HG02973 (cell line): ENCODE measurements around the gene NECAB2.

Experiments used
- ATAC-seq: cut with Tn5 transposase; IDR thresholded peaks from one replicate; pipeline ENCODE4 v1.9.1; 2021; ENCODE audit warnings: moderate library complexity; ENCODE audit not compliant: unreplicated experiment

NECAB2 gene

GRCh38 chr16:83981799-83982198, 13.8 kb downstream of the NECAB2 start:
- ATAC-seq = no peak

- ATAC-seq = no peak
Observed at GRCh38 chr16:83983491-83983890, 15.4 kb downstream of the NECAB2 start.

GRCh38 chr16:83989300-83989699, 21.3 kb downstream of the NECAB2 start:
- ATAC-seq = no peak

- ATAC-seq = no peak
Observed at GRCh38 chr16:83990492-83990891, 22.4 kb downstream of the NECAB2 start.

- ATAC-seq = no peak
Observed at GRCh38 chr16:83992624-83993023, 24.6 kb downstream of the NECAB2 start.

GRCh38 chr16:83994087-83994486, 26.0 kb downstream of the NECAB2 start:
- no peak for ATAC-seq

GRCh38 chr16:83994703-83995102, 26.7 kb downstream of the NECAB2 start:
- ATAC-seq = no peak

- no peak for ATAC-seq
Observed at GRCh38 chr16:83995754-83996153, 27.7 kb downstream of the NECAB2 start.

- no peak for ATAC-seq
Observed at GRCh38 chr16:83996481-83997252, 28.6 kb downstream of the NECAB2 start.

- ATAC-seq = no peak
Observed at GRCh38 chr16:83998091-83998490, 30.0 kb downstream of the NECAB2 start.

GRCh38 chr16:84000989-84001642, 33.1 kb downstream of the NECAB2 start:
- no peak for ATAC-seq

- ATAC-seq = no peak
Observed at GRCh38 chr16:84001726-84002125, 33.7 kb downstream of the NECAB2 start.

GRCh38 chr16:84003038-84003437, 35.0 kb downstream of the NECAB2 start:
- ATAC-seq = no peak

GRCh38 chr16:84004442-84004841, 36.4 kb downstream of the NECAB2 start:
- ATAC-seq = no peak

GRCh38 chr16:84005391-84005790, 37.3 kb downstream of the NECAB2 start:
- ATAC-seq = no peak

GRCh38 chr16:84007520-84007919, 39.5 kb downstream of the NECAB2 start:
- no peak for ATAC-seq

GRCh38 chr16:84007965-84008364, 39.9 kb downstream of the NECAB2 start:
- ATAC-seq = no peak

- ATAC-seq = no peak
Observed at GRCh38 chr16:84009282-84009681, 41.2 kb downstream of the NECAB2 start.

GRCh38 chr16:84013787-84014569, 45.9 kb downstream of the NECAB2 start:
- peak; percentile 88 for ATAC-seq

- ATAC-seq = no peak
Observed at GRCh38 chr16:84014570-84015327, 46.7 kb downstream of the NECAB2 start.

GRCh38 chr16:84015399-84015798, 47.4 kb downstream of the NECAB2 start:
- ATAC-seq = no peak
